KMS-11 (cell line): ENCODE measurements around the gene SH2D1A.

ENCODE experiments used
- H2AFZ ChIP-seq: fragments of 200-600 bp; sonication (generic); 2 replicates; pipeline ENCODE4 v1.6.1; 2016; ENCODE audit warnings: antibody characterized with exemption, mixed run types, low read depth
- H3K27ac ChIP-seq: fragments of 200-600 bp; sonication (generic); 2 replicates; pipeline ENCODE4 v1.6.1; 2016; ENCODE audit warnings: mild to moderate bottlenecking, mixed run types
- H3K27me3 ChIP-seq: fragments of 200-600 bp; sonication (generic); 2 replicates; pipeline ENCODE4 v1.6.1; 2017; ENCODE audit warnings: mild to moderate bottlenecking, low read depth, mixed run types, moderate library complexity; ENCODE audit not compliant: insufficient read depth
- H3K36me3 ChIP-seq: fragments of 200-600 bp; sonication (generic); 2 replicates; pipeline ENCODE4 v1.6.1; 2017; ENCODE audit warnings: mild to moderate bottlenecking, mixed run types; ENCODE audit not compliant: insufficient read depth
- H3K4me1 ChIP-seq: fragments of 200-600 bp; sonication (generic); 2 replicates; pipeline ENCODE4 v1.6.1; 2016; ENCODE audit warnings: mild to moderate bottlenecking, low read depth, mixed run types; ENCODE audit not compliant: poor library complexity, severe bottlenecking
- H3K4me2 ChIP-seq: fragments of 200-600 bp; sonication (generic); 2 replicates; pipeline ENCODE4 v1.7.0; 2016; ENCODE audit warnings: mild to moderate bottlenecking, mixed run types
- H3K4me3 ChIP-seq: fragments of 200-600 bp; sonication (generic); IDR thresholded peaks from 2 replicates; pipeline ENCODE4 v1.6.1; 2017; ENCODE audit warnings: low read depth, low read length, mixed read lengths; ENCODE audit not compliant: insufficient read depth
- H3K79me2 ChIP-seq: fragments of 200-600 bp; sonication (generic); 2 replicates; pipeline ENCODE4 v1.6.1; 2016; ENCODE audit warnings: low read depth, mixed run types; ENCODE audit not compliant: insufficient read depth
- H3K9ac ChIP-seq: fragments of 200-600 bp; sonication (generic); 2 replicates; pipeline ENCODE4 v1.6.1; 2016; ENCODE audit warnings: mild to moderate bottlenecking, mixed run types
- H4K20me1 ChIP-seq: fragments of 200-600 bp; sonication (generic); 2 replicates; pipeline ENCODE4 v1.6.1; 2016; ENCODE audit warnings: mild to moderate bottlenecking, mixed run types; ENCODE audit not compliant: insufficient read depth
- CTCF ChIP-seq: fragments of 200-600 bp; sonication (generic); conservative IDR thresholded peaks from 2 replicates; pipeline ENCODE4 v1.6.1; 2017; ENCODE audit warnings: low read depth, mild to moderate bottlenecking, antibody characterized with exemption, low read length, moderate library complexity, mixed read lengths

SH2D1A gene

DNA sequence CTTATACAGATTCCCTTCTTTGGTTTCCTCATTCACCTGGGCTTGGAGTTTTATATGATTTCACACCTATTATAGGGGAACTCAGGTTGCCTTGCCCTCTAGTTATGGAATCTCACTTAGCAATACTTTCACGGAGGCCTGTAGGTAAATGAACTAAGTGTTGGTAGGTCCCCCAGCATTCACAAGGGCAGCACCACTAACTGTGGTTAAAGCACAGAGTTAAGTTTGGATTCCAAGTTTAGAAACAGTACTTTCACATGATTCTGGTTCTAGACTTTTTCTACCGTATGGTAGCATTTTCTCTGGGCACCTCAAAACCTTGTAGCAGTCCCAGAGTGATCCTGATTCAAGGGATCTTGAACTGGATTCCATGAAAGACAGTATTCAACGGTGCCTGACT, 46.4 kb downstream of the SH2D1A start:
- Histone ChIP-seq H2AFZ (no peak overlapping the region), H3K27ac (no peak overlapping the region), H3K79me2 (no peaks in the 10 kb centered on the region), H3K4me2 (no peak overlapping the region; the same call in 1 of the 2 replicates), H3K9ac (no peak overlapping the region), H3K4me1 (peaks cover 40% of the 10 kb centered on the region), H3K36me3 (no peaks in the 10 kb centered on the region), H3K27me3 (no peaks in the 10 kb centered on the region), H4K20me1 (no peaks in the 10 kb centered on the region), H3K4me3 (no peak overlapping the region)
- no peak for TF ChIP-seq CTCF

GRCh38 chrX:124393238-124393637, 46.9 kb downstream of the SH2D1A start:
- no peak overlapping the region for H3K4me3 ChIP-seq
- H3K27me3 ChIP-seq, result no peaks in the 10 kb centered on the region
- no peak for TF ChIP-seq CTCF
- H3K4me1 ChIP-seq, result peaks cover 39% of the 10 kb centered on the region
- no peaks in the 10 kb centered on the region for H3K79me2 ChIP-seq
- H3K4me2 ChIP-seq, result no peak overlapping the region; the same call in 1 of the 2 replicates
- no peaks in the 10 kb centered on the region for H4K20me1 ChIP-seq
- no peak overlapping the region for H3K27ac ChIP-seq
- no peaks in the 10 kb centered on the region for H3K36me3 ChIP-seq
- H2AFZ ChIP-seq, result no peak overlapping the region
- H3K9ac ChIP-seq, result no peak overlapping the region

GRCh38 chrX:124393659-124394058, 47.3 kb downstream of the SH2D1A start:
- H3K27me3 ChIP-seq, result no peaks in the 10 kb centered on the region
- TF ChIP-seq CTCF, result no peak
- H3K36me3 ChIP-seq, result no peaks in the 10 kb centered on the region
- H3K4me3 ChIP-seq, result no peak overlapping the region
- H3K27ac ChIP-seq, result no peak overlapping the region
- H2AFZ ChIP-seq, result no peak overlapping the region
- H3K4me1 ChIP-seq, result peaks cover 37% of the 10 kb centered on the region
- H4K20me1 ChIP-seq, result no peaks in the 10 kb centered on the region
- H3K79me2 ChIP-seq, result no peaks in the 10 kb centered on the region
- no peak overlapping the region for H3K9ac ChIP-seq
- H3K4me2 ChIP-seq, result no peak overlapping the region

DNA sequence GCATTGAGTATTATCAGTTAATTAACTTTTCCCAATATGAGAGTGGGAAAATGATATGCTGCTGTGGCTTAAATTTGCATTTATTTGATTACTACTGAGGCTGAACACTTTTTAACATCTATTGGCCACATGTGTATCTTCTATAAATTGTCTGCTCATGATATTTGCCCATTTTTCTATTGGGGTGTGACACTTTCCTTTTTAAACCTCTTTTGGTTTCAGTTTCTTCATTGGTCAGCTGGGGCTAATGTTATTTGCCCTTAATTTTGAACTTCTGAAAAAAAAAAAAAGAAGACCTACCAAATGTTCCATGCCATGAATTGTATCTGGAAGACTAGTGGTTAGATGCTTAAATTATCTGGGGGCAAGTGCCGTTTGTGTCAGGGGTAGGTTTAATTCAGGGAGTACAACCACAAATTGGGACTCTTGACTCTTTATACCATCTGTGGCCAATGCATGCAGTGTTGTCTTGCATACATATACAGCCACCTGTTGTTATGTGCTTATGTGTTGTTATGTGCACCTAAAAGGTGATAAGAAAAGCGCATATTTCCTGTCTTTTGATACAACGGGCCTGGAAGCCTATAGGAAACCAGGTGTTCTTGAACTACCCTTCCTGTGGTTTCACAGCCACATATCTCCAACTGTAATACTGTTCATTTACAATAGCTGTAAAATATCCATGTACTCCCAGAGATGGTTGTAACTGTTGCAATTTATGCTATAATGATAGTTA, 49.0 kb downstream of the SH2D1A start:
- no peak overlapping the region for H2AFZ ChIP-seq
- no peak overlapping the region for H3K27ac ChIP-seq
- TF ChIP-seq CTCF, result no peak
- H3K4me2 ChIP-seq, result peak overlapping the region; percentile 24
- H3K79me2 ChIP-seq, result no peaks in the 10 kb centered on the region
- H4K20me1 ChIP-seq, result no peaks in the 10 kb centered on the region
- H3K27me3 ChIP-seq, result no peaks in the 10 kb centered on the region
- no peak overlapping the region for H3K9ac ChIP-seq
- peaks cover 37% of the 10 kb centered on the region for H3K4me1 ChIP-seq
- no peaks in the 10 kb centered on the region for H3K36me3 ChIP-seq
- H3K4me3 ChIP-seq, result no peak overlapping the region
